Measurements from ENCODE around the gene FGF18.
"Not testable (repeated sequence)": the region's sequence is repeated elsewhere in the genome, so short reads cannot be mapped to it uniquely, and the experiment has no call there.

DNA sequence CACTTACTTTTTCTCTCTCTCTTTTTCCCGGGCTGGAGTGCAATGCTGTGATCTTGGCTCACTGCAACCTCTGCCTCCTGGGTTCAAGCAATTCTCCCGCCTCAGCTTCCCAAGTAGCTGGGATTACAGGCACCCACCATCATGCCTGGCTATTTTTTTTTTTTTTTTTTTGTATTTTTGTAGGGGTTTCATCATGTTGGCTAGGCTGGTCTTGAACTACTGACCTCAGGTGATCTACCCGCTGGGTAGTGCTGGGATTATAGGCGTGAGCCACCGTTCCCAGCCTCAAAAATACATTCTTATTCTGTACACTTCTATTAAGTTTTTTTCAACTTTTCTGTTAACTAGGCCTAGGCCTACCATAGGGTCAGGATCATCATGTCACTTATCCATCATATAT lies 5.5 kb upstream of the FGF18 start:
- TF ChIP-seq, protein P1, sequence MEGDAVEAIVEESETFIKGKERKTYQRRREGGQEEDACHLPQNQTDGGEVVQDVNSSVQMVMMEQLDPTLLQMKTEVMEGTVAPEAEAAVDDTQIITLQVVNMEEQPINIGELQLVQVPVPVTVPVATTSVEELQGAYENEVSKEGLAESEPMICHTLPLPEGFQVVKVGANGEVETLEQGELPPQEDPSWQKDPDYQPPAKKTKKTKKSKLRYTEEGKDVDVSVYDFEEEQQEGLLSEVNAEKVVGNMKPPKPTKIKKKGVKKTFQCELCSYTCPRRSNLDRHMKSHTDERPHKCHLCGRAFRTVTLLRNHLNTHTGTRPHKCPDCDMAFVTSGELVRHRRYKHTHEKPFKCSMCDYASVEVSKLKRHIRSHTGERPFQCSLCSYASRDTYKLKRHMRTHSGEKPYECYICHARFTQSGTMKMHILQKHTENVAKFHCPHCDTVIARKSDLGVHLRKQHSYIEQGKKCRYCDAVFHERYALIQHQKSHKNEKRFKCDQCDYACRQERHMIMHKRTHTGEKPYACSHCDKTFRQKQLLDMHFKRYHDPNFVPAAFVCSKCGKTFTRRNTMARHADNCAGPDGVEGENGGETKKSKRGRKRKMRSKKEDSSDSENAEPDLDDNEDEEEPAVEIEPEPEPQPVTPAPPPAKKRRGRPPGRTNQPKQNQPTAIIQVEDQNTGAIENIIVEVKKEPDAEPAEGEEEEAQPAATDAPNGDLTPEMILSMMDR (IDR thresholded peaks at IDR 0.05): not testable (repeated sequence)
- TF ChIP-seq POLR2A (IDR thresholded peaks at IDR 0.05): not testable (repeated sequence)

Measured in heart left ventricle (tissue), 13 donors.